ENCODE data around the gene PRKAG2. TPM values are rescaled to one million over a fixed set of nuclear protein-coding genes. Genes with fewer than 3 reads are reported as not detected.

PRKAG2 gene
- total RNA-seq, 1 experiment from 2014 or later: 24.2 TPM

- no peak for DNase-seq (ENCODE audit: low read depth)
- in situ Hi-C loops (cut with HindIII; ENCODE audit: low pct_unique_long_range_greater_than_20kb, low sequenced_read_pairs): no loop called here
These were observed 244.0 kb downstream of the PRKAG2 start for GRCh38 chr7:151632750-151633515.

- DNase-seq (ENCODE audit: low read depth): peak; percentile 69
- in situ Hi-C loops (cut with HindIII; ENCODE audit: low pct_unique_long_range_greater_than_20kb, low sequenced_read_pairs): no loop called here
These were observed 244.8 kb downstream of the PRKAG2 start for GRCh38 chr7:151631953-151632749.

DNA sequence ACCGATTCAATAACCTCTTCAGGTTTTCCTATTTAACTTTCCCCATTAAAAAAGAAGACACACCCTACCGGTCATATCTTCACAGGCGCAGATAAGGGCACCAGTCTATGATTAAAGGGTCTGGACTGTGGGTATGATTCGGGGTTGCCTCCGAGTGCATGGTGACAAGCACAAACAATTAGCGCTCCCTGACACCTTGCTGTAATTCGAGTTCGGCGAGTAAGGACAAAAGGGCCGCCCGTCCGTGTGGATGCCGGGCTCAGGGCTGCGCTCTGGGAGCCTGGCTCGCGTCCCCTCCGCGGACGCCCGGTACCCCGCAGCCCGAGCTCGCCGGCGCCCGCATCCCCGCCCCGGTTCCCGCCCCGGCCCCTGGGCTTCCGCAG, 245.4 kb downstream of the PRKAG2 start:
- no peak for DNase-seq (ENCODE audit: low read depth)
- in situ Hi-C loops (cut with HindIII; ENCODE audit: low pct_unique_long_range_greater_than_20kb, low sequenced_read_pairs): no loop called here

GRCh38 chr7:151630851-151631569, 245.9 kb downstream of the PRKAG2 start:
- DNase-seq (ENCODE audit: low read depth): no peak
- in situ Hi-C loops (cut with HindIII; ENCODE audit: low pct_unique_long_range_greater_than_20kb, low sequenced_read_pairs): no loop called here

DNA sequence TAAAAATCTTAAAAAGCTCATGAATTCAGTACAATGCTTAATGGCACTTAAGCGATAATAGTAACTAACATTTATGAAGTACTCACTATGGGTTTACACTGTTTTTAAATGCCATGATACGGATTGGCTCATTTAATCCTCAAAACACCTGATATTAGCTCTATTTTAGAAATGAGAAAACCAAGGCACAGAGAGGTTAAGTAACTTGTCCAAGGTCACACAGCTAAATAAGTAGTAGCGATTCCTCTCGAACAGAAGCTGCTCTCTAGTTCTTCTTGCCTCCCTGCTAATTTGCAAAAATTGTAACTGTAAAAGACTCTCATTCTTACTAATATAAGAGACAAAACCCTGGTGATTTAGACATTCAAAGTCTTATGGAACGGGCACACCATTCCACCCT, 246.6 kb downstream of the PRKAG2 start:
- in situ Hi-C loops (cut with HindIII; ENCODE audit: low pct_unique_long_range_greater_than_20kb, low sequenced_read_pairs): no loop called here

GRCh38 chr7:151629713-151630272, 247.1 kb downstream of the PRKAG2 start:
- DNase-seq (ENCODE audit: low read depth): no peak
- in situ Hi-C loops (cut with HindIII; ENCODE audit: low pct_unique_long_range_greater_than_20kb, low sequenced_read_pairs): no loop called here

More for the DNA sequence above, 246.6 kb downstream of the PRKAG2 start:
- no peak for DNase-seq (ENCODE audit: low read depth)

DNA sequence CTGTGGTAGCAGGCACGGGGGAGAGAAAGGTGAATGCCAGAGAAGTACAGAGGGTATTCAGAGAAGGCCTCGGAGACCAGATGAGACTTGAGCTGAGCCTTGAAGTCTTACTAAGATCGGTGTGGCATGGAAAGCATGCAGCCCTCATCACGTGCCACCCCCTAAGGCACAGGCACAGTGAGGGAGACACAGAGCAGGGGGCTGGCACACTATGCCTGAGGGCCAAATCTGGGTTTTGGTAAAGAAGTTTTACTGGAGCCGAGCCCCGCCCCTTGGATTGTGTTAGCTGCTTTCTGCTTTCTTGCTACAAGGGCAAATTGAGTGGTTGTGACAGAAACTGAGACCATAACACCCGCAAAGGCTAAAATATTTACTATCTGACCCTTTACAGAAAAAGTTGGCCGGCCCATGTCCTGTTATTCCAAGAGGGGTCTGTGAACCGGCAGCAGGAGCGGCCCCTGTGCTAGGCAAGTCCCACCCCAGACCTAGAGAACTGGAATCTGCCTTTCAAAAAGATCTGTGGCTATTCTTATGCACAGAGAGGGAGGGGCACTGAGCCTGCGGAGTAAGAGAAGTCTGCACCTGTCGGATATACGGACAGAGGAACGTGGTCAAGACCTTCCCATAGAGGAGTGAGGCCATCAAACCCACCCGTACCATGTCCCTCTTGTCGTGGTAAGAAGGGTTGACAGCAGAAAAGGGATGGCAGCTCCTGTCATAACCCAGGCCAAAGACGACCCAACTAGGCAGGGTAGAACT, 247.9 kb downstream of the PRKAG2 start:
- in situ Hi-C loops (cut with HindIII; ENCODE audit: low pct_unique_long_range_greater_than_20kb, low sequenced_read_pairs): no loop called here
- no peak for DNase-seq (ENCODE audit: low read depth)

- peak; percentile 48 for DNase-seq (ENCODE audit: low read depth)
- in situ Hi-C loops (cut with HindIII; ENCODE audit: low pct_unique_long_range_greater_than_20kb, low sequenced_read_pairs): no loop called here
These were observed 250.3 kb downstream of the PRKAG2 start for GRCh38 chr7:151626422-151627115.

DNA sequence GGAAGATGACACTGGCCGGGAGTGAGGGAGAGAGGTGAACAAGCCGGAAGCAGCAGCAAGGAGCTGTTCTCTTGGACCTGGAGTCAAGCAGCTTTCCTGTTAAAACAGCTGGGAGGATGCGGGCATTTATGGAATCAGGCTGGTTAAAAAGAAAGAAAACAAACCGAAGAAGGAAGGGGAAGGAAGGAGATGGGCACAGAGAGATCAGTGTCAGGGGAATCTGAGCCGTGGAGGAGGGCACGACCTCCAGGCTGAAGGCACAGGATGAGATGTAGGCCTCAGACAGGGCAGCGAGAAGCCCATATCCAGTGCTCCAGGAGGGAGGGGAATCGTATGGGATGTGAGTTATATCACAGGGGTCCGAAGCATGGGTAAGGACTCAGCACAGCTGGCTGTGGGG, 251.3 kb downstream of the PRKAG2 start:
- in situ Hi-C loops (cut with HindIII; ENCODE audit: low pct_unique_long_range_greater_than_20kb, low sequenced_read_pairs): no loop called here
- DNase-seq (ENCODE audit: low read depth): no peak

DNA sequence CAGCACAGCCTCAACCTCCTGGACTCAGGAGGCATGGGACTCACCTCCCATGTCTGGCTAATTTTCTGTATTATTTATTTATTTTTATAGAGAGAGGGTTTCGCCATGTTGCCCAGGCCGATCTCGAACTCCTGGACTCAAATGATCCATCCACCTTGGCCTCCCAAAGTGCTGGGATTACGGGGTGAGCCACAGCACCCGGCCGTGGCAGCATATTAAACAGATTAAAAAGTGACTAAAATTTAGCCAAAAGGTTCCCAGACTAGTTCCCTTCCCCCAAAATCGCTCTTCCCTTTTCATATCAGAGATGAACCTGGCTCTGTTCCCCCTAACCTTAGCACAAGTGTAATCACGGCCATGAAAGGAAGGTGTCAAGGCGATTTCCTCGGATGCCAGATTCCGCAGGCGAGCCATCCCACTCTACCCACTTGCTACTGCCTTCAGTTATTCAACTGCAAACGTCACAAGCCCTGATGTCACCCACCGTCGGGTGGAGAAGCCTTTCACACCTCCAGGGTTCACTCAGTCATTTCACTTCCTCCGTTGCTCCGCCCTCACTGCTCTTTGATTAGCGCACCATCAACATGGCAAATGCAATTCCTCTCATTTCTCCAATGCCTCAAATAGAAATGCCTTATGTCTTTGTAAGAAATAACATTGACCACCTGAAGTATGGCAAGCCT, 252.5 kb downstream of the PRKAG2 start:
- DNase-seq (ENCODE audit: low read depth): no peak
- in situ Hi-C loops (cut with HindIII; ENCODE audit: low pct_unique_long_range_greater_than_20kb, low sequenced_read_pairs): no loop called here

- DNase-seq (ENCODE audit: low read depth): no peak
- in situ Hi-C loops (cut with HindIII; ENCODE audit: low pct_unique_long_range_greater_than_20kb, low sequenced_read_pairs): no loop called here
These were observed 253.1 kb downstream of the PRKAG2 start for GRCh38 chr7:151623766-151624165.

DNA sequence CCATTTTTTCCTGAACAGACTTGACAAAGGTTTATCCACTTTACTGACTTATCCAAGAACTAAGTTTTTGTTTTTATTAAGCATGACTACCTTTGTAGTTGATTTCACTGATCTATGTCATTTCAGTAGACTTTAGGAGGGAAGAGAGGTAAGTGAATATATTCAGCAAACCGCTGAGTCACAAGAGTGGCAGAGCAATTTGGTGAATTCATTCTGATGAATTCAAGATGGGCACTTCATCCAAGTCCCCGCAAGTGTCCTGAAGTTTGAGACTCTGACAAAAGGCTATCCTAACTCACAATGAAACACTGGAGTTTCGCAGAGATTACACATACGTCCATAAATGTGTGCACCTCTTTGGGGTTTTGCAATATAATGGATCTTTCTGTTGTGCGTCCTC, 255.0 kb downstream of the PRKAG2 start:
- DNase-seq (ENCODE audit: low read depth): no peak
- in situ Hi-C loops (cut with HindIII; ENCODE audit: low pct_unique_long_range_greater_than_20kb, low sequenced_read_pairs): no loop called here

- no peak for DNase-seq (ENCODE audit: low read depth)
- in situ Hi-C loops (cut with HindIII; ENCODE audit: low pct_unique_long_range_greater_than_20kb, low sequenced_read_pairs): no loop called here
These were observed 260.3 kb downstream of the PRKAG2 start for GRCh38 chr7:151616443-151617213.

DNA sequence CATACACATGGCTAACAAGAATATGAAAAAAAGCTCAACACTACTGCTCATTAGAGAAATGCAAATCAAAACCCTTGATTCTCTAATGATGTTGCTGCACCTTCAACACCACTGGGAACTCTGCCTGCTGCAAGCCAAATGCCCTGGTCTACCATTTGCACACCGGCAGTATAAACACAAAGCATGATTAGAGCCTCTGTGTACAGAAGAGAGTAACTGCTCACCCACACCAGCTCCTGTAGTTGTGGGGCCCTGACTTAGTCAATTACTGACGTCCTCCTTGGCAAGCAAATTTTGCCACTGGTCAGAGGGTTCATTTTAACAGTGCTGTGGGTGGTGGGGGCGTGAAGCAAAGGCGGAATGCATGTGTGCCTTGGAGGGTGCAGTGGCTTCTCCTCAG, 261.1 kb downstream of the PRKAG2 start:
- DNase-seq (ENCODE audit: low read depth): no peak
- in situ Hi-C loops (cut with HindIII; ENCODE audit: low pct_unique_long_range_greater_than_20kb, low sequenced_read_pairs): no loop called here

- in situ Hi-C loops (cut with HindIII; ENCODE audit: low pct_unique_long_range_greater_than_20kb, low sequenced_read_pairs): no loop called here
- DNase-seq (ENCODE audit: low read depth): no peak
These were observed 261.9 kb downstream of the PRKAG2 start for GRCh38 chr7:151615058-151615457.

DNA sequence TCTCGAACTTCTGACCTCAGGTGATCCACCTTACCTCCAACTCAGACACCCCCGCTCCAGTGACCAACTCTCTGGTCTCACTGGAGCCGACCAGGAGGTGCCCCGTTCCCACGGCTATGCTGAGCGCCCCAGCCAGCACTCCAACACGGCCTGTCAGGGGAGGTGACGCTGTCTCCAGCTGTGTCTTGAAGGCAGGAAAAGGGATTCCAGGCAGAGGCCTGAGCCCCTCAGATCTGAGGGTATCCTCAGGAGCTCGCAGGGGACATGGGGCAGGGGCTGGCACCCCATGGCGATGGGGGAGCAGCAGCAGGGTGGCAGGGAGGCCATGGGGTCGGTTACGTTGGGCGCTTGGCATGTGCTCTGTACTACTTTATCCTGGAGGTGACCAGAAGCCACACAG, 262.9 kb downstream of the PRKAG2 start:
- no peak for DNase-seq (ENCODE audit: low read depth)
- in situ Hi-C loops (cut with HindIII; ENCODE audit: low pct_unique_long_range_greater_than_20kb, low sequenced_read_pairs): no loop called here

All from Caki2 (cell line).